Fibroblast of mammary gland (primary cell): ENCODE measurements around the gene HLA-DRB5.

ENCODE experiments used
- DNase-seq: peaks from one replicate; pipeline ENCODE4 v3.0.0-alpha.2; 2010; ENCODE audit warnings: low read depth
- H3K4me3 ChIP-seq: 2 replicates; pipeline ENCODE4 v1.5.1; 2011; ENCODE audit warnings: low read depth, mild to moderate bottlenecking, low read length, moderate library complexity; ENCODE audit not compliant: control insufficient read depth
- CTCF ChIP-seq: conservative IDR thresholded peaks from 2 replicates; pipeline ENCODE4 v1.5.1; 2011; ENCODE audit warnings: low read depth, low read length, inconsistent platforms; ENCODE audit not compliant: control insufficient read depth, insufficient read depth

HLA-DRB5 gene

GRCh38 chr6:32501016-32501415, 29.1 kb downstream of the HLA-DRB5 start:
- DNase-seq, result no peak
- no peak overlapping the region for H3K4me3 ChIP-seq
- TF ChIP-seq CTCF, result no peak

- TF ChIP-seq CTCF, result no peak
- no peak for DNase-seq
- H3K4me3 ChIP-seq, result no peak overlapping the region
Measured at GRCh38 chr6:32492351-32492750, 37.7 kb downstream of the HLA-DRB5 start.

- TF ChIP-seq CTCF, result no peak
- DNase-seq, result no peak
- H3K4me3 ChIP-seq, result no peak overlapping the region
Measured at GRCh38 chr6:32491700-32492099, 38.4 kb downstream of the HLA-DRB5 start.

GRCh38 chr6:32488083-32488482, 42.0 kb downstream of the HLA-DRB5 start:
- DNase-seq, result no peak
- no peak overlapping the region for H3K4me3 ChIP-seq
- no peak for TF ChIP-seq CTCF

GRCh38 chr6:32484614-32484998, 45.5 kb downstream of the HLA-DRB5 start:
- DNase-seq, result no peak
- TF ChIP-seq CTCF, result no peak
- no peak overlapping the region for H3K4me3 ChIP-seq

GRCh38 chr6:32483968-32484613, 46.0 kb downstream of the HLA-DRB5 start:
- H3K4me3 ChIP-seq, result no peak overlapping the region
- no peak for TF ChIP-seq CTCF

More at GRCh38 chr6:32483968-32484613, 46.0 kb downstream of the HLA-DRB5 start:
- DNase-seq, result no peak
